Activated naive CD4-positive, alpha-beta T cell treated with anti-CD3 and anti-CD28 coated beads for 36 hours (primary cell): ENCODE measurements around the gene THAP10. TPM values are rescaled to one million over a fixed set of nuclear protein-coding genes. Genes with fewer than 3 reads are reported as not detected.
"Not testable (repeated sequence)": the region's sequence is repeated elsewhere in the genome, so short reads cannot be mapped to it uniquely, and the experiment has no call there.

Experiments used
- CTCF ChIA-PET: fragments of 350-600 bp; sonication (Branson Sonifier 250); formaldehyde crosslinking; loops from one replicate; lab custom pipeline; 2021; ENCODE audit warnings: antibody characterized with exemption; lab: Charles Lee
- DNase-seq: peaks from one replicate; pipeline ENCODE4 v3.0.0-alpha.2; 2020
- H3K27ac Mint-ChIP-seq: one replicate; pipeline ENCODE4 v1.8.0; 2021; ENCODE audit warnings: mild to moderate bottlenecking, mixed read lengths
- H3K27me3 Mint-ChIP-seq: one replicate; pipeline ENCODE4 v1.8.0; 2021; ENCODE audit warnings: low read depth, mixed read lengths
- H3K36me3 Mint-ChIP-seq: one replicate; pipeline ENCODE4 v1.8.0; 2021; ENCODE audit warnings: low read depth, mixed read lengths
- H3K4me1 Mint-ChIP-seq: one replicate; pipeline ENCODE4 v1.8.0; 2021; ENCODE audit warnings: low read depth, mixed read lengths
- H3K4me3 Mint-ChIP-seq: one replicate; pipeline ENCODE4 v1.8.0; 2021; ENCODE audit warnings: mild to moderate bottlenecking, moderate library complexity, mixed read lengths
- H3K9me3 Mint-ChIP-seq: one replicate; pipeline ENCODE4 v1.8.0; 2021; ENCODE audit warnings: mixed read lengths
- intact Hi-C: fragments of 100-400 bp; cut with micrococcal nuclease; formaldehyde crosslinking; loops from one replicate; pipeline ENCODE4 v1.15.1; 2023
- total RNA-seq, 2 experiments: library from RNA; stranded (reverse); gene quantifications; one replicate each; pipeline ENCODE4 v1.2.3, GENCODE V29; 2021

THAP10 gene
- not detected for total RNA-seq

DNA sequence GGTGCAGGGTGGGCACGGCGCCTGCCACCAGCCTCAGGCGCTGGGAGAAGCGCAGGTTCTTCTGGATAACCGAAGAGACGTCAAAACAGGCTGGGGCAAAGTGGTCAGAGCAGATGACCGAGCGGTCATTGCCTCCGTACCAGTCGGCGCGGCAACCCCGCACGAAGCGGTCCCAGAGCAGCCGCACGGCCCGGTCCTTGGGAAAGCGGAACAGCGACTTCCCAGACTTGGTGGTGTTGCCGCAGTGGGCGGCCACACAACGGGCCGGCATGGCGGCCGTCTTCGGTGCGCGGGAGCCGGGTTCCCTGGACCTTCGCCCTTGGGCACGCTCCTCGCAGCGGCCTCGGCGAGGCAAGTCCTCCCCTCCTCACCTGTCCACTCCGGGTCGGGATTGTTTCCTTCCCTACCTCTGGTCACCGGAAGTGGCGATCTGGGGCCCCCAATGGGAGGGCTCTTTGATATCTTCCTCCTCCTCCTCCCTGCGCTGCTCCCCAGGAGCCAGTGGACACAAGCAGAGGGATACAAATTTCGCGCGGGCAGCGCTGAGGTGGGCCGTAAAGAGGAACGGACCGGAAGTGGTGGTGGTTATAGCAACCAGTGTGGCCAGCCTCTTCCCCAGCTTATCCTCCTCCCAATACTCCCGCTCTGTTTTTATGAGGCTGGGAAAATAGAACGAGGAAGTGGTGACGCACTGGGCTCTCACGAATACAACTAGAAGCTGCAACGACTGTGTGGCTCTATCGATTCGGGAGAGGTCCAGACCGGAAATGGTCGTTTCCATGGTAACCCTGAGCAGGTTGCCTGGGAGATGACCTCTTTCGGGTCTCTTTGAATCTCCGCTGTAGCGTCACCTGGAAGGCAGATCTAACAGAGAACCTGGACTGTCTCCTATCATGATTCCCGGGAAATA is at the start of gene THAP10, which contains the start of gene LRRC49:
Gene THAP10 (minus strand): TSS at position 432 of the 910 bp plus-strand sequence. CDS start 161 bp downstream, at position 271.
Gene LRRC49 (plus strand): TSS at position 825 of the 910 bp plus-strand sequence. CDS start 69 bp downstream, at position 894.
- Mint-ChIP-seq H3K36me3 (no peaks in the 10 kb centered on the region), H3K4me1 (peaks cover 10% of the 10 kb centered on the region), H3K4me3 (peak within 1 kb of the TSS; percentile 82), H3K9me3 (no peaks in the 10 kb centered on the region), H3K27me3 (peaks cover 39% of the 10 kb centered on the region), H3K27ac (peak within 1 kb of the TSS; percentile 13)
- CTCF ChIA-PET, result interaction anchor here (1.0 kb wide), 1 partner anchor 35 kb away, joined by 3 read pairs; no protein-coding TSS in a partner anchor
- intact Hi-C loops, result no loop called here
- DNase-seq, result peak; percentile 69

DNA sequence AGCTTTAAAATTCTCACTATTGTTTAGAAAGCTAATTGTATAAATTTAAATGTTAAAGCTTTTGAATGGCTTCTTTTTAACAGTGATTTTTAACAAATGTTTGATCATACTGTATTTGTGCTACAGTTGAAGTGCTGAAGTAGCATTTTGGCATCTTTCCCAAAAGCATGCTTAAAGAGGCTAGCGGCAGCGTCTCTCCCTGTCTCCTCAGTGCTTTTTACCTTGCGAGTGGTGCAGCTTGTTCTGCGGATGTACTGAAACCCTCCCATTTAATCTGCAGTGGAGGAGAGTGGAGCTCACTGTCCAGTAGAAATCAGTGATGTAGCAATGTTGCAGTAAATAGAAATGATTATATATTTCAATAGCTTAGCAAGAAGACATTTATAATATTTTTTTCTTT is 44.1 kb upstream of the THAP10 start:
- H3K27me3 Mint-ChIP-seq, result peaks cover 9% of the 10 kb centered on the region
- CTCF ChIA-PET, result interaction anchor here (0.9 kb wide), 1 partner anchor 214 kb away, joined by 4 read pairs; no protein-coding TSS in a partner anchor
- no peaks in the 10 kb centered on the region for H3K36me3 Mint-ChIP-seq
- H3K27ac Mint-ChIP-seq, result no peak overlapping the region
- no peaks in the 10 kb centered on the region for H3K9me3 Mint-ChIP-seq
- H3K4me3 Mint-ChIP-seq, result no peak overlapping the region
- no peaks in the 10 kb centered on the region for H3K4me1 Mint-ChIP-seq
- intact Hi-C loops, result no loop called here
- DNase-seq, result no peak

DNA sequence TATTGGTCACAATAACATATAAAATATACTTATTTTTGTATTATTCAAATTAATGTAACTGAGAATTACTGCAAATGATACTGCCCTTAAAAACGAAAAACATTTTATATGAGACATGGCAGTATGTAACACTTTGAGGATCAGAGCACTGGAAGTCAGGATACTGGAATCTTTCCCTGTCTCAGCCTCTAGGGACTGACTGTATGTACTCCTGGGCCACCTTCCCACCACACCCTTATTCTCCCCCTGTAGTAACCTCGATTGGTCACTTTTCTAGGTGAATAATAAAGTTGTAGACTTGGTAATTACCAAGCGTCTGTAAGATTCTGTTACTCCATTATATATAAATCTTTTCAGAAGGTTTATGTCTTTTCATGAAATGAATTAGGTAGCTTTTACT is 43.4 kb upstream of the THAP10 start:
- intact Hi-C loops, result no loop called here
- Mint-ChIP-seq H3K4me3 (no peak overlapping the region), H3K9me3 (no peaks in the 10 kb centered on the region), H3K4me1 (no peaks in the 10 kb centered on the region), H3K27me3 (peaks cover 9% of the 10 kb centered on the region), H3K36me3 (no peaks in the 10 kb centered on the region), H3K27ac (no peak overlapping the region)
- CTCF ChIA-PET, result interaction anchor here (0.9 kb wide), 1 partner anchor 213 kb away, joined by 4 read pairs; no protein-coding TSS in a partner anchor
- DNase-seq, result no peak

DNA sequence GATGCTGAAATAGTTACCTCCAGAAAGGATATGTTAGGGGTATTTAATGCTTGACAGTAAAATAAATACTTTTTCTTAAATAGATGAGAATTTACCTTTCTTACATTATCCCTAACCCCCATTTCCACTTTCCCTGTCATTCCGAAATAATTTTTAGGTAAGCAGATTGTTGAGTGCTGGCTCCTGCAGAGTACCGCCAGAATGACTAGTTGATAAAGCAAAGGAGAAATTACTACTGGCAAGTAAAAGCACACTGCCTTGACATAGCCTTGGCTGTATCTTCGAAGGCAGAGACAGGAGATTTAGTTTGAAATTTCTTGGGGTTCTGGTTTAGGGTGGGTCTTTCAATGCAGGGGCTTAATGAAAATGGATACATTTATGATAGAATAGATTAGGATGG is 41.2 kb upstream of the THAP10 start:
- H3K4me1 Mint-ChIP-seq, result no peaks in the 10 kb centered on the region
- no peak overlapping the region for H3K27ac Mint-ChIP-seq
- peaks cover 18% of the 10 kb centered on the region for H3K27me3 Mint-ChIP-seq
- no peak overlapping the region for H3K4me3 Mint-ChIP-seq
- H3K9me3 Mint-ChIP-seq, result no peaks in the 10 kb centered on the region
- no peak for DNase-seq
- CTCF ChIA-PET, result no interaction called here
- intact Hi-C loops, result no loop called here
- H3K36me3 Mint-ChIP-seq, result no peaks in the 10 kb centered on the region

DNA sequence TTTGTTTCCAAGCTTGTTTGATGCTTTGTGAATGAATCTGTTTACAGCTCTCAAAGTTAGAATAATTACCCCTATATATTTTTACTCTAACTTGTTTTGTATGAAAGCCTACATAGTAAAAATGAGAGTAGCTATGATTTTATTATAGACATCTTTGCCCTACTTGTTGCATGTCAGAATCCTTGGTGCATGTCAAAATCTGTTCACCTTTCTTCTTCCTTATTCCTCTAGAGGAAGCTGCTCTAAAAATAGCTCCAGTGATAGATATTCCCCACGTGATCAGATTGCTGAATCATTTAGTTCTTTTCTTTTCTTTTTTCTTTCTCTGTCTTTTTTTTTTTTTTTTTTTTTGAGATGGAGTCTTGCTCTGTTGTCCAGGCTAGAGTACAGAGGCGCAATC is 40.2 kb upstream of the THAP10 start:
- DNase-seq, result no peak
- H3K4me3 Mint-ChIP-seq, result no peak overlapping the region

DNA sequence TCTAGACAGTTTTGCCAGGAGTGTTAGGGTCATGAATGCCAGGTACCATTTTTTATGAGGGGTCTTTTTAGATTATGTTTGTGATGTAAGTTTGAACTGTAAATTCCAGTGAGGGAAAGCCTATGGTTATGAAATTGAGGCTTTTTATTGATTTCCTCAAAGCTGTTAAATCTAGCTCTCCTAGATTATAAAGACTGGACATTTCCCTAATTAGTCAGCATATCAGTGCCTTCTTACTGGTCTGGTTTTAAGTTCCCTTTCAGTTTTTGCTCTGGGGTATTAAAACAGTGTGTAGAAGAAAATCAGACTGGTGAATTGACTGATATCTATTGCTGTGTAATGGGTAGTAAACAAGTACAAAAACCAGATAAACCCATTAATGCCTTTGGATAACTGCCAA is 39.6 kb upstream of the THAP10 start:
- CTCF ChIA-PET, result no interaction called here
- DNase-seq, result no peak
- no peaks in the 10 kb centered on the region for H3K36me3 Mint-ChIP-seq
- no peak overlapping the region for H3K27ac Mint-ChIP-seq
- no peak overlapping the region for H3K4me3 Mint-ChIP-seq
- H3K27me3 Mint-ChIP-seq, result peaks cover 17% of the 10 kb centered on the region
- no peaks in the 10 kb centered on the region for H3K9me3 Mint-ChIP-seq
- intact Hi-C loops, result no loop called here
- H3K4me1 Mint-ChIP-seq, result no peaks in the 10 kb centered on the region

More for the DNA sequence above, 40.2 kb upstream of the THAP10 start:
- Mint-ChIP-seq H3K36me3 (no peaks in the 10 kb centered on the region), H3K9me3 (no peaks in the 10 kb centered on the region), H3K27me3 (peaks cover 16% of the 10 kb centered on the region), H3K27ac (no peak overlapping the region), H3K4me1 (no peaks in the 10 kb centered on the region)
- CTCF ChIA-PET, result no interaction called here
- intact Hi-C loops, result no loop called here

DNA sequence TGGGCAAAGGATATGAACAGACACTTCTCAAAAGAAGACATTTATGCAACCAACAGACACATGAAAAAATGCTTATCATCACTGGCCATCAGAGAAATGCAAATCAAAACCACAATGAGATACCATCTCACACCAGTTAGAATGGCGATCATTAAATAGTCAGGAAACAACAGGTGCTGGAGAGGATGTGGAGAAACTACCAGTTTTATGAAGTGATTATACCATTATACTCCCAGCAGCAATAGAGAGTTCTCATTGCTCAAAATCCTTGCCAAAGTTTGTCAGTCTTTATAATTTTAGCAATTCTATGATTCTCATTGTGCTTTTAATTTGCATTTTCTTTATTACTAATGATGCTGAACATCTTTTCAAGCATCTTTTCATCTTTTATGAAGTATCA is 34.7 kb upstream of the THAP10 start:
- Mint-ChIP-seq H3K27ac (peak overlapping the region; percentile 24), H3K27me3 (peaks cover 24% of the 10 kb centered on the region)
- intact Hi-C loops, H3K4me1 Mint-ChIP-seq, H3K9me3 Mint-ChIP-seq, DNase-seq, H3K36me3 Mint-ChIP-seq, H3K4me3 Mint-ChIP-seq, CTCF ChIA-PET: not testable (repeated sequence)

DNA sequence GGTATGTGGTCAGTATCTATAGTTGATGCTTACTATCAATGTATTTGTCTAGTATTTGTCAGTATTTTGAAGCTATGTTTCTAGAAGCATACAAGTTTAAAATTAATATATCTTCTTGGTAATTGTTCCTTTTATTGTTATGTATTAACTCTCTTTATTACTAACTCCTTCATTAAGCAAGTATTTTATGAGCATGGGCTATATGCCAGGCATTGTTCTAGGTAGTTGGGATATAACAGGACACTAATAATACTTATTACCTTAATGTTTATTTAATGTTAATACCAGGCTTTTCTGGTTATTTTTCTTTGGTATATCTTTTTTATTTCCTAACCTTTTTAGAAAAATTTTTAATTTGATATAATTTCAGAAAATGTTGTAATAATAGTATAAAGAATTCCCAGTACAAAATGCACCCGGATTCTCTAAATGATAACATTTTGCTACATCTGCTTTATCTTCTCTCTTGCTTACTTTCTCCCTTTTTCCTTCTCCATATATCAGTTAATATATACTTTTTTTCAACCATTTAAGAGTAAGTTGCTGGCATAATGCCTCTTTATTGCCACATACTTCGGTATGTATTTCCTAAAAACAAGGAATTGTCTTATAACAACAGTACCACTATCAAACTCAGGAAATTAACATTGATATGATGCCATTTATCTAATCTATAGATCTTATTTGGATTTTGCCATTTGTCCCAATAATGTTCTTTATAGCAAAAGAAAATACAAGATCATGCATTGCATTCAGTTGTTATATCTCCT is 31.3 kb upstream of the THAP10 start:
- Mint-ChIP-seq H3K27me3 (peaks cover 21% of the 10 kb centered on the region), H3K27ac (no peak overlapping the region), H3K4me1 (no peaks in the 10 kb centered on the region), H3K4me3 (no peak overlapping the region), H3K9me3 (no peaks in the 10 kb centered on the region), H3K36me3 (no peaks in the 10 kb centered on the region)
- DNase-seq, result no peak
- intact Hi-C loops, result no loop called here
- CTCF ChIA-PET, result no interaction called here

DNA sequence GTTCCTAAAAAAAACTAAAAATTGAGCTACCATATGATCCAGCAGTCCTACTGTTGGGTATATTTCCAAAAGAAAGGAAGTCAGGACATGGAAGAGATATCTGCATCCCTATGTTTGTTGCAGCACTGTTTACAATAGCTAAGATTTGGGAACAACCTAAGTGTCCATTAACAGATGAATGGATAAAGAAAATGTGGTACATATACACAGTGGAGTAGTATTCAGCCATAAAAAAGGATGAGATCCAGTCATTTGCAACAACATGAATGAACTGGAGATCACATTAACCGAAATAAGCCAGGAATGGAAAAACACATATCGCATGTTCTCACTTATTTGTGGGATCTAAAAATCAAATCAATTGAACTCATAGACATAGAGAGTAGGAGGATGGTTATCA is 29.9 kb upstream of the THAP10 start:
- H3K36me3 Mint-ChIP-seq, result no peaks in the 10 kb centered on the region
- H3K9me3 Mint-ChIP-seq, result no peaks in the 10 kb centered on the region
- H3K27ac Mint-ChIP-seq, result no peak overlapping the region
- peaks cover 23% of the 10 kb centered on the region for H3K27me3 Mint-ChIP-seq
- CTCF ChIA-PET, result no interaction called here
- H3K4me3 Mint-ChIP-seq, result no peak overlapping the region
- no peaks in the 10 kb centered on the region for H3K4me1 Mint-ChIP-seq
- DNase-seq, result no peak
- intact Hi-C loops, result no loop called here

DNA sequence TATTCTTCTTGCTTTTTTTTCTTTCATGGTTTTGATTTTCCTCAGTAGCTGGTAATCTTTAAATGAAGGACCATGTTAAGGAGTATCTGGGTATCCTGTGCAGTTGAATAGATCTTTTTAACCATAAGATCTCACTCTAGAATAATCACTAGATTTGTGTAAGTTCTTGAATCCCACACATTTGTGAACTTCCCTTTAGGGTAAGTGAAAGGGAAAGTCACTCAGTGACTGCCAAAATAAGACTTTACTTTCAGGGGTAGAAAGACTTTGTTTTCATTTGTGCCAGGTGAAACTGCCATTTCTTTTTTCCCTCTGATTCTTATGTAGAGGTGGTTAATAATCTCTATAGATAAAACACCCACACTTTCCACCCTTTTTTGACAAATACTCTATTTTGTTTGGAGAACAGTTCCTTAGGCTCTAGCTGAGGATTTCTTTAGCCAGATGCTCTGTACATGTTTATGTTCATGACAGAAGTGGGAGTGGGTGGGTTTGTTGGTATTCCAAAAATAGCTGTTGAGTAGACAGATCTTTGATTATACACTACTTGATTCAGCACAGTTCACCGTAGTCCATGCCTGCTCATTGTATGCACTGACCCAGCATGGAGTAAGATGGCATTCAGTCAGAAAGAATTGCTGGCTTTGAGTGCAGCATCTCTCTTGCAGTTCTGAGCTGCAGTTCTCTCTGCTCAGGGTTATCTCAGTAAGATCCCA is 28.9 kb upstream of the THAP10 start:
- intact Hi-C loops, result no loop called here
- Mint-ChIP-seq H3K9me3 (no peaks in the 10 kb centered on the region), H3K4me3 (no peak overlapping the region), H3K27ac (no peak overlapping the region), H3K4me1 (no peaks in the 10 kb centered on the region), H3K27me3 (peaks cover 19% of the 10 kb centered on the region), H3K36me3 (no peaks in the 10 kb centered on the region)
- no peak for DNase-seq
- CTCF ChIA-PET, result no interaction called here

DNA sequence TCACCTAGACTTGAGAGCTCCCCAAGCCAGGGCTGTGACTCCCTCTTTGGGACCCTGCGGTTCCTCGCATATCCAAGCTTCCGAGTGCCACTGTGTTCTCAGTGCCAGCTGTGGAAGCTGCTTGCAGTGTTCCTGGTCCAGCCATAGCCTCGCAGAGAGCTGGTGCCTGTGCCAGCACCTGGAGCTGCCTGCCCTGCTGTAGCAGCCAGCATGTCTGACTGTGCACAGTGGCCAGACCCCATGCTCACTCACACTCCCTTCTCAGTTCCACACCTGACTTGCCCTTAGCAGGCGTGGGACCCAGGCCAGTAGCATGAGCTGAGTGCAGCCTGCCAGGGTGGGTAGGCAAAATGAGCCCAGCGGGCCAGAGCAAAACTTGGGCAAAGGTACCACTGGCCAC is 25.7 kb upstream of the THAP10 start:
- Mint-ChIP-seq H3K9me3 (no peaks in the 10 kb centered on the region), H3K4me3 (no peak overlapping the region), H3K27ac (no peak overlapping the region), H3K36me3 (no peaks in the 10 kb centered on the region), H3K4me1 (no peaks in the 10 kb centered on the region), H3K27me3 (peaks cover 17% of the 10 kb centered on the region)
- CTCF ChIA-PET, result no interaction called here
- no peak for DNase-seq
- intact Hi-C loops, result no loop called here

DNA sequence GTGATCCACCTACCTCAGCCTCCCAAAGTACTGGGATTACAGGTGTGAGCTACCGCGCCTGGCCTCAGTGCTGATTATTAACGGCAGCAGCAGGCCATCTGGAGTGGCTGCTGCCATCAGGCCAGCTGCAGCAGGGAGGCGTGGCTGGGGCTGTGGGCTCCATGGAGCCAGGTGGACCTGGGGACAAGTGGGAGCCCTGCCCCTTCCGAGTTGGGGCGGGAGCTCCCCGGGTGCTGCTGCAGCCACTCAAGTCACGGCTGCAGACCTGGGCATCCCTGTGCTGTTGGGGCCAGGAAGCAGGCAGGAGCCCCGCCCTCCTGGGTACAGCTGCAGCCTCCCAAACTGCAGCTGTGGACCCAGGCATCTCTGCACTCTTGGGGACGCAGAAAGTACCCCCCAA is 24.3 kb upstream of the THAP10 start:
- H3K4me3 Mint-ChIP-seq, result no peak overlapping the region
- intact Hi-C loops, result no loop called here
- peaks cover 12% of the 10 kb centered on the region for H3K27me3 Mint-ChIP-seq
- H3K36me3 Mint-ChIP-seq, result no peaks in the 10 kb centered on the region
- CTCF ChIA-PET, result no interaction called here
- H3K9me3 Mint-ChIP-seq, result no peaks in the 10 kb centered on the region
- no peak for DNase-seq
- no peaks in the 10 kb centered on the region for H3K4me1 Mint-ChIP-seq
- no peak overlapping the region for H3K27ac Mint-ChIP-seq
